SK-N-SH (cell line): ENCODE results near the gene WNK1. TPM values are rescaled to one million over a fixed set of nuclear protein-coding genes. Genes with fewer than 3 reads are reported as not detected.

Source experiments
- CTCF ChIA-PET: fragments of 300-600, 350-600 bp; formaldehyde crosslinking; extraction: SDS; loops from one replicate; lab custom pipeline; 2021; lab: Yijun Ruan, JAX
- POLR2A ChIA-PET: fragments of 350-600 bp; sonication (Branson Sonifier 250); formaldehyde crosslinking; extraction: SDS; loops from one replicate; lab custom pipeline; 2020; ENCODE audit warnings: antibody characterized with exemption, inconsistent platforms; lab: Yijun Ruan, JAX
- DNase-seq: peaks from one replicate; pipeline ENCODE4 v3.0.0; 2012
- H2AFZ ChIP-seq: fragments of 200-600 bp; sonication (generic); 2 replicates; pipeline ENCODE4 v1.8.1; 2016; ENCODE audit warnings: antibody characterized with exemption, mild to moderate bottlenecking, low read depth
- H3F3A ChIP-seq: fragments of 200-600 bp; sonication (generic); replicated peaks from 2 replicates; pipeline ENCODE3; 2016; ENCODE audit warnings: antibody characterized with exemption, mild to moderate bottlenecking; ENCODE audit not compliant: insufficient read depth
- H3K27ac ChIP-seq, 2 experiments: fragments of 200-500 bp in 1 of 2; fragments of 200-600 bp in 1 of 2; sonication (Bioruptor generic) in 1 of 2; sonication (generic), shearing (Covaris generic) in 1 of 2; 2 replicates each; pipeline versions ENCODE4 v1.5.1 to v1.6.1; 2014 to 2016; ENCODE audit warnings: low read depth in 2 of 2, inconsistent platforms in 1 of 2, low read length in 1 of 2, mild to moderate bottlenecking in 1 of 2, mixed read lengths in 1 of 2
- H3K27me3 ChIP-seq: fragments of 200-600 bp; sonication (generic), shearing (Covaris generic); 2 replicates; pipeline ENCODE4 v1.6.1; 2016; ENCODE audit warnings: mixed run types; ENCODE audit not compliant: insufficient read depth
- H3K36me3 ChIP-seq, 2 experiments: fragments of 200-500 bp in 1 of 2; fragments of 200-600 bp in 1 of 2; sonication (Bioruptor generic) in 1 of 2; sonication (generic) in 1 of 2; replicated peaks in 1 of 2; 2 replicates each; pipeline versions ENCODE3 to v1.5.1; 2014 to 2016; ENCODE audit warnings: low read length in 1 of 2, mild to moderate bottlenecking in 1 of 2; ENCODE audit not compliant: insufficient read depth in 2 of 2, control insufficient read depth in 1 of 2
- H3K4me1 ChIP-seq, 2 experiments: fragments of 200-500 bp in 1 of 2; fragments of 200-600 bp in 1 of 2; sonication (Bioruptor generic) in 1 of 2; sonication (generic), shearing (Covaris generic) in 1 of 2; 2 replicates each; pipeline versions ENCODE4 v1.5.1 to v1.6.1; 2014 to 2016; ENCODE audit warnings: low read depth in 1 of 2, low read length in 1 of 2, mixed run types in 1 of 2; ENCODE audit not compliant: insufficient read depth in 2 of 2, control insufficient read depth in 1 of 2
- H3K4me2 ChIP-seq: fragments of 200-600 bp; sonication (generic), shearing (Covaris generic); 2 replicates; pipeline ENCODE4 v1.6.1; 2017; ENCODE audit warnings: mixed run types
- H3K4me3 ChIP-seq, 2 experiments: fragments of 200-500 bp in 1 of 2; fragments of 200-600 bp in 1 of 2; sonication (Bioruptor generic) in 1 of 2; sonication (generic), shearing (Covaris generic) in 1 of 2; 2 replicates each; pipeline versions ENCODE4 v1.5.1 to v1.8.1; 2014 to 2016; ENCODE audit warnings: low read depth in 2 of 2, inconsistent platforms in 1 of 2, low read length in 1 of 2, mild to moderate bottlenecking in 1 of 2, mixed read lengths in 1 of 2, moderate library complexity in 1 of 2
- H3K79me2 ChIP-seq: fragments of 200-600 bp; sonication (generic); 2 replicates; pipeline ENCODE4 v1.8.1; 2017; ENCODE audit warnings: mild to moderate bottlenecking; ENCODE audit not compliant: insufficient read depth
- H3K9ac ChIP-seq: fragments of 200-600 bp; sonication (generic); 2 replicates; pipeline ENCODE4 v1.6.1; 2017; ENCODE audit warnings: mixed run types
- H3K9me2 ChIP-seq: fragments of 200-600 bp; sonication (generic); 2 replicates; pipeline ENCODE4 v1.6.1; 2017; ENCODE audit warnings: mixed run types
- H3K9me3 ChIP-seq: fragments of 200-600 bp; sonication (generic); 2 replicates; pipeline ENCODE4 v1.6.1; 2017; ENCODE audit warnings: mixed run types, mild to moderate bottlenecking, moderate library complexity
- H4K20me1 ChIP-seq: fragments of 200-600 bp; sonication (generic); 2 replicates; pipeline ENCODE4 v1.6.1; 2017; ENCODE audit warnings: mild to moderate bottlenecking, mixed run types; ENCODE audit not compliant: insufficient read depth
- CHD2 ChIP-seq: fragments of 150-350 bp; IDR thresholded peaks from 2 replicates; pipeline ENCODE4 v1.6.1; 2018; ENCODE audit warnings: low read length; ENCODE audit not compliant: partially characterized antibody
- ELF1 ChIP-seq: IDR thresholded peaks from 2 replicates; pipeline ENCODE4 v1.4.0; 2012
- EP300 ChIP-seq, 2 experiments: IDR thresholded peaks; 2 replicates each; pipeline versions ENCODE4 v1.4.0 to v1.6.1; 2012; ENCODE audit warnings: borderline replicate concordance in 1 of 2, low read depth in 1 of 2, low read length in 1 of 2
- EZH2phosphoT487 ChIP-seq: fragments of 200-600 bp; sonication (generic); IDR thresholded peaks from 2 replicates; pipeline ENCODE4 v1.6.1; 2017; ENCODE audit warnings: low read depth, mixed run types, mild to moderate bottlenecking, antibody characterized with exemption, moderate library complexity, borderline replicate concordance
- FOXJ3 ChIP-seq: sonication (generic); formaldehyde crosslinking; IDR thresholded peaks from 2 replicates; pipeline ENCODE4 v1.5.1; 2020; ENCODE audit warnings: mild to moderate bottlenecking, missing genetic modification reagents
- GATA2 ChIP-seq: sonication (generic); formaldehyde crosslinking; IDR thresholded peaks from 2 replicates; pipeline ENCODE4 v1.5.0; 2020; ENCODE audit warnings: mild to moderate bottlenecking, missing genetic modification reagents
- MEF2A ChIP-seq: IDR thresholded peaks from 2 replicates; pipeline ENCODE4 v1.4.0; 2012; ENCODE audit warnings: low read depth, borderline replicate concordance
- NRF1 ChIP-seq: IDR thresholded peaks from 2 replicates; pipeline ENCODE4 v1.6.1; 2012; ENCODE audit warnings: low read depth, mild to moderate bottlenecking, low read length
- POLR2AphosphoS5 ChIP-seq: IDR thresholded peaks from 2 replicates; pipeline ENCODE4 v1.6.1; 2012; ENCODE audit warnings: low read depth, low read length
- TAF1 ChIP-seq: IDR thresholded peaks from 2 replicates; pipeline ENCODE4 v1.6.1; 2012; ENCODE audit warnings: low read depth, mild to moderate bottlenecking, low read length, moderate library complexity, borderline replicate concordance
- YY1 ChIP-seq: IDR thresholded peaks from 2 replicates; pipeline ENCODE4 v1.4.0; 2012; ENCODE audit warnings: low read depth, mild to moderate bottlenecking
- WGBS: methylation state at CpG from one replicate; pipeline ENCODE4 v1.1.6; 2017; ENCODE audit warnings: low lambda C conversion rate; 5-methylcytosine and 5-hydroxymethylcytosine counted together
- polyA plus RNA-seq, 3 experiments: library from polyadenylated mRNA; depleted of rRNA; stranded (reverse); fragments of >200 nt; gene quantifications; 2 replicates each; pipeline ENCODE4 v1.2.3, GENCODE V29; 2012
- TF ChIP-seq, protein P1 (sequence below): IDR thresholded peaks from 2 replicates; pipeline ENCODE4 v1.6.1; 2012; ENCODE audit warnings: mild to moderate bottlenecking, low read depth, low read length, moderate library complexity
- TF ChIP-seq, protein P2 (sequence below): IDR thresholded peaks from 2 replicates; pipeline ENCODE4 v1.4.0; 2012; ENCODE audit warnings: low read depth
- TF ChIP-seq, protein P3 (sequence below): IDR thresholded peaks from 2 replicates; pipeline ENCODE4 v1.4.0; 2012; ENCODE audit warnings: low read depth, borderline replicate concordance
- TF ChIP-seq, protein P4 (sequence below): fragments of 150-350 bp; IDR thresholded peaks from 2 replicates; pipeline ENCODE4 v1.6.1; 2016; ENCODE audit warnings: mild to moderate bottlenecking, low read depth, low read length
- TF ChIP-seq, protein P5 (sequence below): IDR thresholded peaks from 2 replicates; pipeline ENCODE4; 2012
- TF ChIP-seq, protein P6 (sequence below): fragments of 150-350 bp; IDR thresholded peaks from 2 replicates; pipeline ENCODE4 v1.6.1; 2017; ENCODE audit warnings: antibody characterized with exemption, low read length, low read depth, borderline replicate concordance

WNK1 gene
- polyA plus RNA-seq, 1 of the 3 experiments (the other 2 are of a cell fraction), result 30.5 TPM

DNA sequence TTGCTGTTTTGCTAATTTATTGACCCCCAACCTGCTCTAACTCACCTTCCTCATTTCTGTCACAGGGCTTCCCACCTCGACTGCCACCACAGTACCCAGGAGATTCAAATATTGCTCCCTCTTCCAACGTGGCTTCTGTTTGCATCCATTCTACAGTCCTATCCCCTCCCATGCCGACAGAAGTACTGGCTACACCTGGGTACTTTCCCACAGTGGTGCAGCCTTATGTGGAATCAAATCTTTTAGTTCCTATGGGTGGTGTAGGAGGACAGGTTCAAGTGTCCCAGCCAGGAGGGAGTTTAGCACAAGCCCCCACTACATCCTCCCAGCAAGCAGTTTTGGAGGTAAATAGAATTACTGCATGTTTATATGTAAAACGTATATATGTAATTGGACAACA, 128.3 kb downstream of the WNK1 start:
- WGBS, result 97% methylated on average over 4 of the region's 4 CpGs
- Histone ChIP-seq H3K9me3 (no peaks in the 10 kb centered on the region), H4K20me1 (no peaks in the 10 kb centered on the region), H3K36me3 (peaks cover 84 to 86% of the 10 kb centered on the region in 2 experiments), H2AFZ (no peak overlapping the region), H3K4me2 (no peak overlapping the region), H3F3A (no peaks in the 10 kb centered on the region), H3K27ac (no peak overlapping the region), H3K27me3 (no peaks in the 10 kb centered on the region), H3K9me2 (no peaks in the 10 kb centered on the region), H3K4me1 (peaks cover 0 to 8% of the 10 kb centered on the region in 2 experiments; a peak in 1 of 4 replicates), H3K4me3 (no peak overlapping the region), H3K9ac (no peak overlapping the region), H3K79me2 (no peaks in the 10 kb centered on the region)
- DNase-seq, result no peak
- ChIA-PET POLR2A (no interaction called here), CTCF (no interaction called here)
- TF ChIP-seq, protein P1, sequence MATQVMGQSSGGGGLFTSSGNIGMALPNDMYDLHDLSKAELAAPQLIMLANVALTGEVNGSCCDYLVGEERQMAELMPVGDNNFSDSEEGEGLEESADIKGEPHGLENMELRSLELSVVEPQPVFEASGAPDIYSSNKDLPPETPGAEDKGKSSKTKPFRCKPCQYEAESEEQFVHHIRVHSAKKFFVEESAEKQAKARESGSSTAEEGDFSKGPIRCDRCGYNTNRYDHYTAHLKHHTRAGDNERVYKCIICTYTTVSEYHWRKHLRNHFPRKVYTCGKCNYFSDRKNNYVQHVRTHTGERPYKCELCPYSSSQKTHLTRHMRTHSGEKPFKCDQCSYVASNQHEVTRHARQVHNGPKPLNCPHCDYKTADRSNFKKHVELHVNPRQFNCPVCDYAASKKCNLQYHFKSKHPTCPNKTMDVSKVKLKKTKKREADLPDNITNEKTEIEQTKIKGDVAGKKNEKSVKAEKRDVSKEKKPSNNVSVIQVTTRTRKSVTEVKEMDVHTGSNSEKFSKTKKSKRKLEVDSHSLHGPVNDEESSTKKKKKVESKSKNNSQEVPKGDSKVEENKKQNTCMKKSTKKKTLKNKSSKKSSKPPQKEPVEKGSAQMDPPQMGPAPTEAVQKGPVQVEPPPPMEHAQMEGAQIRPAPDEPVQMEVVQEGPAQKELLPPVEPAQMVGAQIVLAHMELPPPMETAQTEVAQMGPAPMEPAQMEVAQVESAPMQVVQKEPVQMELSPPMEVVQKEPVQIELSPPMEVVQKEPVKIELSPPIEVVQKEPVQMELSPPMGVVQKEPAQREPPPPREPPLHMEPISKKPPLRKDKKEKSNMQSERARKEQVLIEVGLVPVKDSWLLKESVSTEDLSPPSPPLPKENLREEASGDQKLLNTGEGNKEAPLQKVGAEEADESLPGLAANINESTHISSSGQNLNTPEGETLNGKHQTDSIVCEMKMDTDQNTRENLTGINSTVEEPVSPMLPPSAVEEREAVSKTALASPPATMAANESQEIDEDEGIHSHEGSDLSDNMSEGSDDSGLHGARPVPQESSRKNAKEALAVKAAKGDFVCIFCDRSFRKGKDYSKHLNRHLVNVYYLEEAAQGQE, result no peak
- TF ChIP-seq MEF2A, result no peak
- TF ChIP-seq, protein P2, sequence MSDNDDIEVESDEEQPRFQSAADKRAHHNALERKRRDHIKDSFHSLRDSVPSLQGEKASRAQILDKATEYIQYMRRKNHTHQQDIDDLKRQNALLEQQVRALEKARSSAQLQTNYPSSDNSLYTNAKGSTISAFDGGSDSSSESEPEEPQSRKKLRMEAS, result no peak
- TF ChIP-seq POLR2AphosphoS5, result no peak
- TF ChIP-seq TAF1, result no peak
- TF ChIP-seq GATA2 (CRISPR knock-in tag), result no peak
- TF ChIP-seq NRF1, result no peak
- TF ChIP-seq EZH2phosphoT487, result no peak
- TF ChIP-seq, protein P3, sequence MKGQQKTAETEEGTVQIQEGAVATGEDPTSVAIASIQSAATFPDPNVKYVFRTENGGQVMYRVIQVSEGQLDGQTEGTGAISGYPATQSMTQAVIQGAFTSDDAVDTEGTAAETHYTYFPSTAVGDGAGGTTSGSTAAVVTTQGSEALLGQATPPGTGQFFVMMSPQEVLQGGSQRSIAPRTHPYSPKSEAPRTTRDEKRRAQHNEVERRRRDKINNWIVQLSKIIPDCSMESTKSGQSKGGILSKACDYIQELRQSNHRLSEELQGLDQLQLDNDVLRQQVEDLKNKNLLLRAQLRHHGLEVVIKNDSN, result no peak
- TF ChIP-seq, protein P4, sequence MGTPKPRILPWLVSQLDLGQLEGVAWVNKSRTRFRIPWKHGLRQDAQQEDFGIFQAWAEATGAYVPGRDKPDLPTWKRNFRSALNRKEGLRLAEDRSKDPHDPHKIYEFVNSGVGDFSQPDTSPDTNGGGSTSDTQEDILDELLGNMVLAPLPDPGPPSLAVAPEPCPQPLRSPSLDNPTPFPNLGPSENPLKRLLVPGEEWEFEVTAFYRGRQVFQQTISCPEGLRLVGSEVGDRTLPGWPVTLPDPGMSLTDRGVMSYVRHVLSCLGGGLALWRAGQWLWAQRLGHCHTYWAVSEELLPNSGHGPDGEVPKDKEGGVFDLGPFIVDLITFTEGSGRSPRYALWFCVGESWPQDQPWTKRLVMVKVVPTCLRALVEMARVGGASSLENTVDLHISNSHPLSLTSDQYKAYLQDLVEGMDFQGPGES, result no peak
- TF ChIP-seq EP300 (IDR thresholded peaks at IDR 0.05; ENCODE audit: borderline replicate concordance in 1 of 2, low read depth in 1 of 2, low read length in 1 of 2), result no peak
- TF ChIP-seq, protein P5, sequence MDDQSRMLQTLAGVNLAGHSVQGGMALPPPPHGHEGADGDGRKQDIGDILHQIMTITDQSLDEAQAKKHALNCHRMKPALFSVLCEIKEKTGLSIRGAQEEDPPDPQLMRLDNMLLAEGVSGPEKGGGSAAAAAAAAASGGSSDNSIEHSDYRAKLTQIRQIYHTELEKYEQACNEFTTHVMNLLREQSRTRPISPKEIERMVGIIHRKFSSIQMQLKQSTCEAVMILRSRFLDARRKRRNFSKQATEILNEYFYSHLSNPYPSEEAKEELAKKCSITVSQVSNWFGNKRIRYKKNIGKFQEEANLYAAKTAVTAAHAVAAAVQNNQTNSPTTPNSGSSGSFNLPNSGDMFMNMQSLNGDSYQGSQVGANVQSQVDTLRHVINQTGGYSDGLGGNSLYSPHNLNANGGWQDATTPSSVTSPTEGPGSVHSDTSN, result no peak
- TF ChIP-seq, protein P6, sequence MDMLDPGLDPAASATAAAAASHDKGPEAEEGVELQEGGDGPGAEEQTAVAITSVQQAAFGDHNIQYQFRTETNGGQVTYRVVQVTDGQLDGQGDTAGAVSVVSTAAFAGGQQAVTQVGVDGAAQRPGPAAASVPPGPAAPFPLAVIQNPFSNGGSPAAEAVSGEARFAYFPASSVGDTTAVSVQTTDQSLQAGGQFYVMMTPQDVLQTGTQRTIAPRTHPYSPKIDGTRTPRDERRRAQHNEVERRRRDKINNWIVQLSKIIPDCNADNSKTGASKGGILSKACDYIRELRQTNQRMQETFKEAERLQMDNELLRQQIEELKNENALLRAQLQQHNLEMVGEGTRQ, result no peak
- no peak for TF ChIP-seq FOXJ3
- TF ChIP-seq ELF1, result no peak
- no peak for TF ChIP-seq CHD2
- TF ChIP-seq YY1, result no peak
